Ectodermal cell (in vitro differentiated cells): Measurements from ENCODE around the gene RFX5. TPM values are rescaled to one million over a fixed set of nuclear protein-coding genes. Genes with fewer than 3 reads are reported as not detected.
"Not testable (repeated sequence)": the region's sequence is repeated elsewhere in the genome, so short reads cannot be mapped to it uniquely, and the experiment has no call there.

Source experiments
- H3K27ac ChIP-seq: 2 replicates; pipeline ENCODE4 v1.7.0; 2013; ENCODE audit warnings: mild to moderate bottlenecking, low read depth, low read length; ENCODE audit not compliant: insufficient read depth, poor library complexity, severe bottlenecking
- H3K27me3 ChIP-seq: 2 replicates; pipeline ENCODE4 v1.7.0; 2013; ENCODE audit warnings: mild to moderate bottlenecking, low read length; ENCODE audit not compliant: insufficient read depth, control insufficient read depth, poor library complexity, severe bottlenecking
- H3K36me3 ChIP-seq: one replicate; pipeline ENCODE4 v1.7.0; 2013; ENCODE audit warnings: low read length; ENCODE audit not compliant: control insufficient read depth, insufficient read depth
- H3K4me1 ChIP-seq: one replicate; pipeline ENCODE4 v1.7.0; 2013; ENCODE audit warnings: low read length; ENCODE audit not compliant: control insufficient read depth, insufficient read depth
- H3K4me3 ChIP-seq: 2 replicates; pipeline ENCODE4 v1.7.0; 2013; ENCODE audit warnings: low read depth, low read length, control low read depth; ENCODE audit not compliant: insufficient read depth
- H3K9me3 ChIP-seq: 2 replicates; pipeline ENCODE4 v1.7.0; 2013; ENCODE audit warnings: mild to moderate bottlenecking, low read length, moderate library complexity; ENCODE audit not compliant: control insufficient read depth
- WGBS, 2 experiments: methylation state at CpG; one replicate each; pipeline ENCODE4 v1.1.7; 2013; ENCODE audit warnings: missing lambda C conversion rate in 2 of 2; 5-methylcytosine and 5-hydroxymethylcytosine counted together
- polyA plus RNA-seq, 4 experiments: library from polyadenylated mRNA; stranded (reverse); fragments of 50-300 nt; gene quantifications; one replicate each; pipeline ENCODE4 v1.2.3, GENCODE V29; 2013

The RFX5 gene
- polyA plus RNA-seq (2013, experiment 1 of 4) = 88.2 TPM
- 93.7 TPM for polyA plus RNA-seq (2013, experiment 2 of 4)
- polyA plus RNA-seq (2013, experiment 3 of 4) = 76.4 TPM
- polyA plus RNA-seq (2013, experiment 4 of 4) = 87.8 TPM

DNA sequence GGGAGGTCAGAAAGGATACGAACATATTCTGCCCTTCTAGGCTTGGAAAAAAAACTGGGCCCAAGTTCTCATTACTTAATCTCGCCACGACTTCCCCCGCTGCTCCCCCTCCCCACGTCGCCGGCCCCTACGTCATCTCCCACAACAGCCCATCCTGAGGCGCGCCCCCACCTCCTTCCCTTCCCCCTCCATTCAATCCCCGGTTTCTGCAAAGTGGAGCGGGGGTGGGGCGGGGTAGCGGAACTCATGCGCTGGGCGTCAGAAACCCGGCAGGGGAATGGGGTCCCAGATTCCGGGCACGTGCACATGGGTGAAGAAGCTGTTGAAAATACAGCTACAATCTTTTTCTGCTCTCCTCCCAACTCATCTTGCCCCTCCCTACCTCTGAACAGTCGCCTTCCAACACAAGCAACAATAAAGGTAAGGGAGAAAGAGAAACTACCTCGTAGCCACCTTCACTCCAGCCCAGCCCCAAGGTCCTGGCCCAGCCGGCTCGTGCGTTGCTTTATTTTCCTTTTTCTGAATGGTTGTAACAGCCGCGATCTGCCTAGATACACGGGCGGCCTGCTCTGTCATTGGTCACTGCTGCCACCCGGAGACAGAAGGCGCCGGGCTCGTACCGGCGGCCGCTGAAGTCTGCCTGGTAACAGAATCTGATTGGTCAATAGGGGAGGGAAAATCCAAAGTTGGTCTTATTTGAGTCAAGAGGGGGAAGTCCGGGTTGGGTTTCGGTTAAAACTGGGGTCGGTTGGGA is at the start of gene RFX5:
RFX5 (minus strand) TSS at position 484 of the 754 bp plus-strand sequence. CDS start 932 bp downstream, outside the sequence.
- Histone ChIP-seq H3K9me3 (no peaks in the 10 kb centered on the region), H3K27me3 (no peaks in the 10 kb centered on the region), H3K4me3 (peak within 1 kb of the TSS; percentile 69), H3K27ac (peak within 1 kb of the TSS; percentile 100), H3K36me3 (peaks cover 30% of the 10 kb centered on the region), H3K4me1 (peaks cover 6% of the 10 kb centered on the region)
- WGBS, 2 experiments = 0% methylated on average over 38 of the region's 38 CpGs

DNA sequence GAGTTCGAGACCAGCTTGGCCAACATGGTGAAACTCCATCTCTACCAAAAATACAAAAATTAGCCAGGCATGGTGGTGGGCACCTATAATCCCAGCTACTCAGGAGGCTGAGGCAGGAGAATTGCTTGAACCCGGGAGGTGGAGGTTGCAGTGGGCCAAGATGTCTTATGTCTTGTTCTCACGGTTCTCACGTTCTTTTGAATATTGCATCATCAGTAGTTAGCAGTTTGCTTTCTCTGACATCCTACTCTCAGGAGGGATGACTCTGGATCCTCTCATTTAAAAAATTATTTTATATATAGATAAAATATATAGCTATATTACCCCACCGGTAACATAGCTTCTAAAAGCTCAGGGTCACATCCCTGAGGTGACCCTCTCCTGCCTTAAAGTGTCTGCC is 49.2 kb upstream of the RFX5 start:
- H3K27me3 ChIP-seq, H3K9me3 ChIP-seq, H3K27ac ChIP-seq, H3K4me1 ChIP-seq, H3K36me3 ChIP-seq, H3K4me3 ChIP-seq: not testable (repeated sequence)
- 90 to 91% methylated on average over 5 of the region's 5 CpGs for WGBS, 2 experiments

DNA sequence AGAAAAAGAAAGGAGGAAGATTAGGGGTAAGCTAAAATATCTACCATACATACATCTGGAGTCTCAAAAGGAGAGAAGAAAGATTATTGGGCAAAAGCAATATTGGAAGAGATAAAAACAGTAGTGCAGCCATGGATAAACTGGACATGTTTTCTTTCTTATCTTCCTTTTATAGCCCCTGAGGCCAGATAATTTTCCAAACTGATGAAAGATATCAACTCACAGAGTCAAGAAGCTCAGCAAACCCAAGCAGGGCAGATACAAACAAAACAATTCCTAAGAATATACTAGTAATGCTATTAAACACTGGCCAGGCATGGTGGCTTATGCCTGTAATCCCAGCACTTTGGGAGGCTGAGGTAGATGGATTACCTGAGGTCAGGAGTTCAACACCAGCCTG is 46.5 kb upstream of the RFX5 start:
- Histone ChIP-seq H3K36me3 (no peaks in the 10 kb centered on the region), H3K27me3 (no peaks in the 10 kb centered on the region), H3K27ac (no peak overlapping the region), H3K4me1 (no peaks in the 10 kb centered on the region), H3K9me3 (no peaks in the 10 kb centered on the region), H3K4me3 (no peak overlapping the region)

DNA sequence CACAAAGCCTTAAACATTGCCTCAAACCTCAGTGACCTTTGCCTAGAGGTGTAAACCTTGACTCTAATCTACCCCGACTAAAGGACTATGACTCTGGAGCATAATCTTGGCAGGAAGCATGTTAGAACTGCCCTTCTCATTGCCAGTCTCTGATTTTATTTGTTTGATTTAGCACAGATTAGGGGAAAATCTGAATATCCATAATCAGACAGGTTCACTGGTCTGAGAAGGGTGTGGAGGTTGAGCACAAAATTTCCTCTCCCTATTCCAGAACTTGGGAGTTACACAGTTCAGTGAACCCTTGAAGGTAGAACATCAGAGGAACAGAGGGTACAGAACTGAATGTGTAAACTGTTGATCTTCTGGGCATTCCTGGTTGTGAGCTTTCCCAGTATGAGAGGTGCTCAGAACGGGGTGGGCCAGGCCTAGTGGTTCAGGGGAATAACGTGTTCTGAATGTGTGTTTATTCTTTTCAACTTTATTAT is 44.1 kb upstream of the RFX5 start:
- WGBS, 2 experiments = 92 to 97% methylated on average over 2 of the region's 3 CpGs
- Histone ChIP-seq H3K9me3 (no peaks in the 10 kb centered on the region), H3K4me1 (no peaks in the 10 kb centered on the region), H3K36me3 (no peaks in the 10 kb centered on the region), H3K27me3 (no peaks in the 10 kb centered on the region), H3K4me3 (no peak overlapping the region), H3K27ac (no peak overlapping the region)

DNA sequence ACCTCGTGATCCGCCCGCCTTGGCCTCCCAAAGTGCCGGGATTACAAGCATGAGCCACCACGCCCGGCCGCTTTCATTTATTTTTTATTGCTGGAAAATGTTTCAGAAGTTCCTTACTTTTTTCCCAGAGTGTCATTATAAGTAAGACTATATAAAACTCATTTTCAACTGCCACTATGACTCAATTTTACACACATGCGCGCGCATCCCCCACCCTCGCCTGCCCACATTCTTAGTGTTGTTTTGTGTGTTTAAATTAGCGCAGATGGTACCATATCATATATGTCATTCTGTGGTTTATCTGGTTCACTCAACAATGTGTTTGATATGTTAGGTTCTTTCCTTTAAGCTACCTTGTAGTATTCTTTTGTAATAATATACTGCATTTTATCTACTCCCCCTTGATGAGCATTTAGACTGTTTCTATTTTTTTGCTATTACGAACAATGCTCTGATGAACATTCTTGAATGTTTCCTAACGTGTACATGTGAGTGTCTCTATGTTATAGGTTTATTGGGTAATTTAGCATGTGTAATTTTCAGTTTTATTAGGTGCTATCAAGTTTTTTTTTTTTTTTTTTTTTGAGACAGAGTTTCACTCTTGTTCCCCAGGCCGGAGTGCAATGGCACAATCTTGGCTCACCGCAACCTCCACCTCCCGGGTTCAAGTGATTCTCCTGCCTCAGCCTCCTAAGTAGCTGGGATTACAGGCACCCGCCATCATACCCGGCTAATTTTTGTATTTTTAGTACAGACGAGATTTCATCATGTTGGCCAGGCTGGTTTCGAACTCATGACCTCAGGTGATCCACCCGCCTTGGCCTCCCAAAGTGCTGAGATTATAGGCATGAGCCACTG is 43.4 kb upstream of the RFX5 start:
- H3K27me3 ChIP-seq, H3K27ac ChIP-seq, H3K36me3 ChIP-seq, H3K4me1 ChIP-seq, H3K4me3 ChIP-seq, H3K9me3 ChIP-seq: not testable (repeated sequence)
- 89 to 92% methylated on average over 18 to 22 of the region's 22 CpGs for WGBS, 2 experiments

DNA sequence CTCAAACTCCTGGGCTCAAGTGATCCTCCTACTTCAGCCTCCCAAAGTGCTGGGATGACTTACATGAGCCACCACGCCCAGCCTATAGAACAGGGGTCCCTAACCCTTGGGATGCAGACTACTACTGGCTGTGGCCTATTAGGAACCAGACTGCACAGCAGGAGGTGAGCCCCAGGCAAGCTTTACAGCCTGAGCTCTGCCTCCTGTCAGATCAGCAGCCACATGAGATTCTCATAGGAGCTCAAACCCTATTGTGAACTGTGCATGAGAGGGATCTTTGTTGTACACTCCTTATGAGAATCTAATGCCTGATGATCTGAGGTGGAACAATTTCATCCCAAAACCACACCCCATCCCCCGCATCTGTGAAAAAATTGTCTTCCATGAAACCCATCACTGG is 39.0 kb upstream of the RFX5 start:
- H3K27ac ChIP-seq = no peak overlapping the region
- H3K36me3 ChIP-seq = no peaks in the 10 kb centered on the region
- H3K9me3 ChIP-seq = no peaks in the 10 kb centered on the region
- no peaks in the 10 kb centered on the region for H3K4me1 ChIP-seq
- H3K27me3 ChIP-seq = no peaks in the 10 kb centered on the region
- H3K4me3 ChIP-seq = no peak overlapping the region
- WGBS, 2 experiments = 91 to 92% methylated on average over 2 of the region's 2 CpGs

DNA sequence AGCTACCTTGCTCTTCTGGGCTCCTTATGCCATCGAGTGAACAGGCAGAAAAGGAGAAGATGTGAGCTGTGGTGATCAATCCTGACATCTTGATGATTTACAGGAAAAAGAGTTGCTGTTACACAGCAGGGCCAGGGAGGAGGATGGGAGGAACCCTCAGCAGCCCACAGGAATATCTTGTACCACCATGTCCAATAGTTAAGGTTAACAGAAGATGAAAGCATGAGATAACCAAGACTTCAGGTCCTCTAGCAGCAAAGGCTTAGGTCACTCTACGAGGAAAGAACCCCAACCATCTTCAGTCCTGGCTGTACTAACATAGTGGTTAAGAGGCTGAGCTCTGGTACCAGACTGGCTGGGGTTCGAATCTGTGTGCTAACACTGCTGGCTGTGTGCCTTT is 37.5 kb upstream of the RFX5 start:
- H3K4me1 ChIP-seq = no peaks in the 10 kb centered on the region
- no peak overlapping the region for H3K27ac ChIP-seq
- no peaks in the 10 kb centered on the region for H3K36me3 ChIP-seq
- H3K4me3 ChIP-seq = no peak overlapping the region
- no peaks in the 10 kb centered on the region for H3K9me3 ChIP-seq
- WGBS, 2 experiments = 93% methylated on average over 3 of the region's 3 CpGs
- H3K27me3 ChIP-seq = no peaks in the 10 kb centered on the region

DNA sequence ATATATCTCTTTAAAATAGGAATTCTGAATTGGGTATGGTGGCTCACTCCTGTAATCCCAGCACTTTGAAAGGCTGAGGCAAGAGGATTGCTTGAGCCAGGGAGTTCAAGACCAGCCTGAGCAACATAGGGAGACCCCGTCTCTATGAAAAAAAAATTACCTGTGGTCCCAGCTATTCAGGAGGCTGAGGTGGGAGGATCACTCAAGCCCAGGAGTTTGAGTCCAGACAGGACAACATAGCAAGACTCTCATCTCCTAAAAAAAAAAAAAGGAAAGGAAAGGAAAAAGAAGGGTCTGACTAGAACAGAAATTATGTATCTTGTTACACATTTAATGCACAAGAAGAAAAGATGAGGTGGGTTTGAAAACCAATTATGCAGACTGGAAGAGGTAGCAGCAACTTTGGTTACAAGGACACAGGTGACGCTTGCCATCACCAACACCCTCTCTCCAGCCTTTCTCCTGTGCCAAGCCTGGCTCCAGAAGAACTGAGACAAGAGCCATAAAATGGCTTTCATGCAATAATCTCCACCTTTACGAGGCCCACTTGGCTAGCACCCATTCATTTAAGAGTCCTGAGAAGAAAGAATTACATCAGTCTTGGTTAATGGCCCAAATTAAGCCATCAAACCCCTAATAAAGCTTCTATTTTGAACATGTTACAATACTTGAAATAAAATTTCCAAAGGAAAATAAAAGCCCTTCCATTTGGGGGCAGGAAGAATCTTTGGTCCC is 30.3 kb upstream of the RFX5 start:
- WGBS, 2 experiments = 92 to 93% methylated on average over 3 of the region's 3 CpGs
- no peaks in the 10 kb centered on the region for H3K27me3 ChIP-seq
- H3K4me1 ChIP-seq = peaks cover 12% of the 10 kb centered on the region
- no peak overlapping the region for H3K4me3 ChIP-seq
- no peaks in the 10 kb centered on the region for H3K36me3 ChIP-seq
- H3K9me3 ChIP-seq = no peaks in the 10 kb centered on the region
- H3K27ac ChIP-seq = no peak overlapping the region

DNA sequence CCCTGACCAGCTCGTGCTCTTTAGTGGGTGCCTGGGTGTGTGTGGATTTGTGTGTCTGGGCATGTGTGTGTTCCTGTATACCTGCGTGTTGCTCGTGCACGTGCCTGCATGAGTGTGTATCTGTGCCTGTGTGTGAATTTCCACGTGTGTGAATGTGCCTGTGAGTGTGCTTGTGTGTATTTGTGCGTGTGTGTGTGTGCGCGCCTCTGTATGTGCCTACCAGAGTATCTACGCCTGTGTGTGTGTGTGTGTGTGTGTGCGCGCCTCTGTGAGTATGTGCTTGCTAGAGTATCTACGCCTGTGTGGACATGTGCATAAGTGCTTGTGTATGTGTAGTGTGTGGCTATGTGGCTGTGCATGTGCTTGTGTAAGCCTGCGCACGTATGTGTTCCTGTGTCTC is 26.1 kb upstream of the RFX5 start:
- Histone ChIP-seq H3K27ac (no peak overlapping the region), H3K4me1 (peaks cover 24% of the 10 kb centered on the region), H3K27me3 (no peaks in the 10 kb centered on the region), H3K4me3 (no peak overlapping the region), H3K36me3 (no peaks in the 10 kb centered on the region), H3K9me3 (no peaks in the 10 kb centered on the region)
- 93 to 96% methylated on average over 14 of the region's 14 CpGs for WGBS, 2 experiments
